Hematopoietic multipotent progenitor cell treated with erythropoietin and hydrocortisone succinate and interleukin-3 and kit ligand, for 6 days (in vitro differentiated cells): Measurements from ENCODE around the gene C9orf40.

Source experiments
- DNase-seq: peaks from one replicate; pipeline ENCODE4 v3.0.0-alpha.2; 2015

The C9orf40 gene, protein sequence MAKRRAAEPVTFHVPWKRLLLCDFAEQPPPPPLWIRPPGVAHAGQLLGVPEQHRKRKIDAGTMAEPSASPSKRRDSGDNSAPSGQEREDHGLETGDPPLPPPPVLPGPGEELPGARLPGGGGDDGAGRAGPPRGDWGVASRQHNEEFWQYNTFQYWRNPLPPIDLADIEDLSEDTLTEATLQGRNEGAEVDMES

DNA sequence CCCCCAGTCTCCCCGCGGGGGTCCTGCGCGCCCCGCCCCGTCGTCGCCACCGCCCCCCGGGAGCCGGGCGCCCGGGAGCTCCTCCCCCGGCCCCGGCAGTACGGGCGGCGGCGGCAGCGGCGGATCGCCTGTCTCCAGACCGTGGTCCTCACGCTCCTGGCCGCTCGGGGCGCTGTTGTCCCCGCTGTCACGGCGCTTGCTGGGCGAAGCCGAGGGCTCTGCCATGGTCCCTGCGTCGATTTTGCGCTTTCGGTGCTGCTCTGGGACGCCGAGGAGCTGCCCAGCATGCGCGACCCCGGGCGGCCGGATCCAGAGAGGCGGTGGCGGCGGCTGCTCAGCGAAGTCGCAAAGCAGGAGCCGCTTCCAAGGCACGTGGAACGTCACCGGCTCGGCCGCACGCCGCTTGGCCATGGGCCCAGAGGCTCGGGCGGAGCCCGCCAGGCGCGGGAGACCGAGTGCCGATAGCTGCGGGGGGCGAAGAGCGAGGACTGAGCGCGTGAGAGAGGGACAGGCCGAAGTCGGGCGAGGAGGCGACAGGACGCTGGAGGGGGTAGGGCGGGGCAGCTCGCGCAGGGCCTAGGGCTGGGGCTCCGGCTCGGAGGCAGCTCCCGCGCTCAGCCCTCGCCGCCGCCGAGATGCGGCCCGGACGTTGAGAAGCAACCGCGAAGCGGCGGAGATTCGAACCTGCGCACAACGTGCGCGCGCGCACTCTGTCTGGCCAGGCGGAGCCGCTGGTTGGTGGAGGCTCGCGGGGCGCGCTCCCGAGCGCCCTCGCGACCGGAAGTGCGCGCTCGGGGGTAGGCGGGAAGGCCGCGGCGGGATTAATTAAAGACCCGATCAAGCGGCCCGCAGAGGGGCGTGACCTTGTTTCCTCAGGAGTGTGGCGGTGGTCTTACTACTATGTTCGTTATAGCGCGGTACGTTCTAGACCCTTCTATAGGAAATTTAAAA is at the start of gene C9orf40:
Gene C9orf40, minus strand, starts transcription at position 712 of the 951 bp plus-strand sequence. Its CDS starts 301 bp downstream, at position 411.
- DNase-seq, result peak; percentile 93

DNA sequence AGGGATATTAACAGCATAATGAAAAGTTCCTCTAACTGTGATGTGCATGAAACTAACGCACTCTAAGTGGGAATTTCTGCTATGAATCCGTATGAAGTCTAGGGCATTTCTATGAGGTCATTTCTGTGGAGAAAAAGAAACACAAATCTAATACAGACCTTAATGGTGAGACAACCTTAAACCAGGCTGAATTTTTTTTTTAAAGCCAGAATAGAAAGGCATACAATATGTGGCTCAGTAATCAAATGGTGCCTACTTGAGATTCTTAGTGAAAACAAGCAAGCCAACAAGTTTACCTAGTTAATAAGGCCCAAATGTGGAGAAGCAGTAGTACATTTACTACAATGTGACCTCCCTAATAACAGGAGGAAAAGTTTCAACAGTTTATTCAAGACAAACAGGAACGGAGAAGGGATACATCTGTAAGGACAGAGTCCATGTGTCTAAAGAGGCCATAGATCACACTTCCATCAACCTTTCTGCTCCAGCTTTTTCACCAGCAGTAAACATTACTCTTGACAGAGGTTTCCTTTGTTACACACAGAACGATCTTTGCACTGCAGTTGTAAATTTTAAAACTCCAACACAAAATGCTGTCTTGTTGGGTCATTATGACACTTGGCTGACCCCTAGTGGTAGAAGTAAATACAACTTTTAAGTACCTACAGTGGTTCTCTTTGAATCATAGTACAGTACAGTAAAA is 49.2 kb upstream of the C9orf40 start:
- DNase-seq, result peak; percentile 95

DNA sequence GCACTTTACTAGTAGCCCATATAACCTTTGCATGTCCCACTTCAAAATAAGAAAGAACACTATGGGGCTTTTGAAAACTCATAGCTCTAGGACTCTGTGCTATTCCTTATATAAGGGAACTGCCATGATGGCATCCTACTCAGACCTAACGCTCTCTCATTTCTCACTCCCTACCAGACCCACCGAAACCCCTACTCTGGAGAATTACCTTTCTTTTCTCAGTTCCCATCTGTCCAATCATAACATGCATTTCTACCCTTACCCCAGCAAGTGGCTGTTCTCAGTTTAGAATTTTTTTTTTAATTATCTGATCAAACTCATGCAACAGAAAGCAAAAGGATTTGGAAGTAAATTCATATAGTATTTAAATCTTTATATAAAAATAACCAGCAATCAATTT is 48.1 kb upstream of the C9orf40 start:
- DNase-seq, result no peak

DNA sequence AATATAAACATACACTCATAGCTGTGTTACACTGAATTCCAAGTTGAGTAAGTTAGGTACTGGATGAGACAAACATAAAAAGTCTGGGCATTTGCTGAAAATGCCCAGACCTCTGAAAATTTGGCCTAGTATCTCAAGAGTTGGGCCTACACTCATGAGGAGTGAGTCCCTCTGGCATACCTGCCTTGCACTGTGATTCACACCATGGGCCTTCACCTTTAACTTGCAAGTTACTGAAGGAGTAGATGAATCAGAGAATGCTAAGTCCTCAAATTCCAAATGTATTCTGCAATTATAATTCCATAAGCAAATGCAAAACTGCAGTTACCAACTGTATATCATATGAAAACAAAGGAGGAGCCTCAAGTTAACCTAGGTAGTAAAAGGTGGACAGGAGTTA is 32.3 kb upstream of the C9orf40 start:
- DNase-seq, result no peak

DNA sequence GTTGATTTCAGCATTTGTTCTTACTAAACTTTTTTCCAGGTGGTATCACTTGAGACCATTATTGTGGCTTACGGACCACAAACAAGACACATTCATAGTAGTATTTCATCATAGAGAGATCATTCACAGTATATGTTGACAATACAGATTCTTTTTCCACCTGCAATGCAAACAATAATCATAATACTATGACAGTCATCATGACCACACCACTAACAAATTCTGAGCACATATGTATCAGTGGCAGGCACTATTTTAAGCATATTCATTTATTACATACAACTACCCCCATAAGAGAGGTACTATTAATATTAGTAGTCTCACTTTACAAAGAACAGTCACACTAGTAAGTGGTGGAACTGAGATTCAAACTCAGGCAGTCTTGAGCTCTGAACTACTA is 31.0 kb upstream of the C9orf40 start:
- DNase-seq, result no peak

DNA sequence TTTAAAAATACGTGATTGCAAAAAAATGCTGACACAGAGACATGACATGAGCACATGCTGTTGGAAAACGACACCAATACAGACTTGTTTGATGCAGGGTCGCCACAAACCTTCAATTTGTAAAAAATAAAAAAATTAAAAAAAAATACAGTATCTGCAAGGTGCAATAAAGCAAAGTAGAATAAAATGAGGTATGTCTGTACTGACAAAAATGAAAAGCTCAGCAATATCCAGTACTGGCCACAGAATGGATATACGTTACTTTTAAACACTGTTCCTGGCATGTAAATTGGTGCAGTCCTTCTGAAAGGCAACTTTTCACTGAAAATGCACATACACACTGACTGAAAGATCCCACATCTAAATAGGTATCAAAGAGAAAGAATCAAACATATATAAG is 27.1 kb upstream of the C9orf40 start:
- DNase-seq, result no peak

DNA sequence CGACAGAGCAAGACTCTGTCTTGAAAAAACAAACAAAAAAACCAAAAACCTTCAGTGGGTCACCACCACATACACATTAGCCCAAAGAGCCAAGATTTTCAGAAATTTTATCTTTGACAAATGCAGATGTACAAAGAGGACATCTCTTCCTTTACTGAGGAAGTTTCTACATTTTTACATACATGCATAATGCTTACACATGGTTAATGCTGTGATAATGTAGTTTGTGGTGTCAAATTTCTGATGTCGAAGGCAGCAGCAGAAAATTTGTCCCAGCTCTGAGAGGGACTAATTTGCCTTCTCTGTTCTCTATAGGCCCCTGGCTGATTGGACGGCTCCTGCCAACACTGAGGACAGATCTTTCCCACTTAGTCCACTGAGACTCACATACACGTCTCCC is 24.6 kb upstream of the C9orf40 start:
- DNase-seq, result no peak

DNA sequence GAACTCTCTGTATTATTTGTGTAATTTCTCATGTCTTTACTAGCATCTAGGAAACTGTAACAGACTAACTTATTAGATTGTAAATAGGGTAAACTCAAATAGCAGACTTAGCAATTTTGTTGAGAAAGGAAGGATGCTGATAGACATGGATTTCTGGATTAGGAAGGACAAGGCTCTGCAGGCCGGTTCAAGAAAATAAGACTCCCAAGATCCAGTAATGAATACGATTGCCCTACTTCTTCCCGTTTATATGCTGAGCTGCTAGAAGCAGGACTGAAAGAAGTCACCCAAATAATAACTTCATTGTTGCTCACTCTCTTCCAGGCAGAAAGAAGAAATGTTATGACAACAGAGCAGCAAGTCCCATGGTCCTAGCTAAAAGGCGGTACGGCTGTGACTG is 22.8 kb upstream of the C9orf40 start:
- DNase-seq, result no peak

DNA sequence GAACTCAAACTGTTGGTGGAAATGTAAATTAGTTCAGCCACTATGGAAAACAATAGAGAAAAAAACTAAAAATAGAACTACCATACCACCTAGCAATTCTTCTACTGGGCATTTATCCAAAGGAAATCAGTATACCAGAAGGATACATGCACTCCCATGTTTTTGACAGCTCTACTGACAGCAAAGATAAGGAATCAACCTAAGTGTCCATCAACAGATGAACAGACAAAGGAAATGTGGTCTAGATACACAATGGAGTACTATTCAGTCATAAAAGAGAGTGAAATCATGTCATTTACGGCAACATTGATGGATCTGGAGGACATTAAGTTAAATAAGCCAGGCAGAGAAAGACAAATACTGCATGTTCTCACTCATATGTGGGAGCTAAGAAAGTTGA is 21.8 kb upstream of the C9orf40 start:
- DNase-seq, result no peak

DNA sequence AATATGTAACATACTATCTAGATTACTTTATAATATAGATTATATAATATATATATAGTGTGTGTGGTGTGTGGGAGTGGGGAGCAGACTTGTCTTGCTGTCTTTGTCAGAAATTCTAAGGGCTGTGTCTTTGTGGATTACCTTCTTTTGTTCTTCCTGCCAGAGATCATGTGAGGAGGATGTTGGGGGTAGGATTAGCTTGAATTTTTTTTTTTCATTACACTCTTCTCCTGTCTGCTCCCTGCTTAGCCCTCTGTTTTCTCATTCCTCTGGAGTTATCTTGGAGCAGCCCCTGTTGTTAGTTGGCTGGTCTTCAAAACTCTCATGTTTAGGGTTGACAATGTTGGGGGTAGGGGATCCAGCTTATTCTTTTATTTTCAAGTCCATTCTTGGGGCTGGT is 21.0 kb upstream of the C9orf40 start:
- no peak for DNase-seq

DNA sequence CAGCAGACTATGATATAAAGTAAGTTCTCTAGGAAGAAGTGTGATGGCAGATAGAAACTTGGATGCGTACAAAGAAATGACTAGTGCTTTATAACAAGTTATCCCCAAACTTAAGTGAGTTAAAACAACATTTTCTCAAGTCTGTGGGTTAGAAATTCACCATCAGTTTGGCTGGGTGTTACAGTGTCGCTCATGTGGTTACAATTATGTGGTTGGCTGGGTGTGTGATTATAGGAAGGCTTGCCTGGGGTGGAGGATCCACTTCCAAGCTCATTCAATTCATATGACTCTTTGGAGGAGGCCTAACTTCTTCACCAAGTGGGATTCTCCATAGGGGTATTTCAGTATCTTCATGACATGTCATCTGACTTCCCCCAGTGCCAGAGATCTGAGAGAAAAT is 10.3 kb upstream of the C9orf40 start:
- DNase-seq, result no peak

DNA sequence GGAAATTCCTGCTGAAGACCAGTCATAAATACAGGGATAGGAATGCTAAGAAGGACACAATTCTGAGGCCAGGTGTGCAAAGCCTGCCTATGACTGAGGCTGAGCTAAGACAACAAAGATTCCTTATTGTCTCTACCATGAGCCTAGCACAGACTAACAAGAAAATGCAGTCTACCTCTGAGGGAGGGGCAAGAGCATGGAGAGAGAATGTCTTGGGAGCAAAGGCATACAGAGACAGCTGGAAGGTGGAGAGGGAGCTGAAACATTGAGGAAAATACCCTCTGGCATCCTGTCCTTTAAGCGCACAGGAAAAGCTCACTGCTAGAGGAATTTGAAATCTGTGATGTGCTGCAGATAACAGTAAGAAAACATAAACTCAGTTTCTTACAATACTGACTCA is 8.8 kb upstream of the C9orf40 start:
- DNase-seq, result no peak

DNA sequence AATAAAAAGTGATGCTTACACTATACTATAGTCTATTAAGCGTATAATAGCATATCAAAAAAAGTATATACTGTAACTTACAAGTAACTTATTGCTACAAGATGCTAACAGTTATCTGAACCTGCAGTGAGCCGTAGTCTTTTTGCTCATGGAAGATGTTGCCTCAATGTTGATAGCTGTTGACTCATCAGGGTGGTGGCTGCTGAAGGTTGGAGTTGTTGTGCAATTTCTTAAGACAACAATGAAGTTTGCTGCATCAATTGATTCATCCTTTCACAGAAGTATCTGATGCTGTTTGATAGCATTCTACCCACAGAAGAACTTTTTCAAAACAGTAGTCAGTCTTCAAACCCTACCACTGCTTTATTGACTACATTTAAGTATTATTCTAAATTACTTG is 7.8 kb upstream of the C9orf40 start:
- peak; percentile 71 for DNase-seq

DNA sequence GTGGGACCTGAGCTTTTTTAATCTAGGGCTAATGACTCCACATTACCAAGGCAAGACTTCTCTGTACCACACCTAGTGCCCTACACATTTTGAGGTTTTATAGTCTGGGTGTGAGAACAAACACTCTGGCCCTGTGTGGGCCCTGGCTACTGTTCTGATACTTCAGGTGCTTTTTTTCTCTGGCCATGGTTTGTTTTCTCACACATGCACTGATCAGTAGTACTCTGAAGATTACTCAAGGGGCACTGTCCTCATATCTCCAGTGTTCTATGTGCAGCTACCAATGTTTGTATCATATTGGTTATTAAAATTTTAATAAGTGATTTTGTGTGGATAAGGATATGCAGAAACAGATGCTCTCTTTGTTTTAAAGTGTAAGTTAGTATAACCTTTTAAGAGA is 5.9 kb upstream of the C9orf40 start:
- no peak for DNase-seq

DNA sequence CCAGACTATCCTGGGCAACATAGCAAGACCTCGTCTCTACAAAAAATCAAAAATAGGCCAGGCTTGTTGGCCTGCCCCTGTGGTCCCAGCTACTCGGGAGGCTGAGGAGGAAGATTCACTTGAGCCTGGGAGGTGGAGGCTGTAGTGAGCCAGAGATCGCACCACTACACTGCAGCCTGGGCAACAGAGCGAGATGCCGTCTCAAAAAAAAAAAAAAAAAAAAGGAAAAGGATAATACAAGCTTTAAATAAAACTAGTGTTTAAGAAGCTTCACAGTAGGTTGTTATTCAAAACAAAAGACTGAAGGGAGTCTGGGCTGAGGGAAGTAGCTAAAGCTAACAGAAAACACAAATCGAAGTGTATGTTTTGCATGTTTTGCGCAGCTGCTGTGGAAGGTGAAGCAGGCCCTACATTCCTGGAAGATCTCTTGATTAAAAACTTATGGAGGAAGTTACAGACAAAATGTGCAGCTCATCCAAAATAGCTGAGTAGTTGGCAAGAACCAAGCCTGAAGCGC is 581 bp upstream of the C9orf40 start:
- peak; percentile 32 for DNase-seq

DNA sequence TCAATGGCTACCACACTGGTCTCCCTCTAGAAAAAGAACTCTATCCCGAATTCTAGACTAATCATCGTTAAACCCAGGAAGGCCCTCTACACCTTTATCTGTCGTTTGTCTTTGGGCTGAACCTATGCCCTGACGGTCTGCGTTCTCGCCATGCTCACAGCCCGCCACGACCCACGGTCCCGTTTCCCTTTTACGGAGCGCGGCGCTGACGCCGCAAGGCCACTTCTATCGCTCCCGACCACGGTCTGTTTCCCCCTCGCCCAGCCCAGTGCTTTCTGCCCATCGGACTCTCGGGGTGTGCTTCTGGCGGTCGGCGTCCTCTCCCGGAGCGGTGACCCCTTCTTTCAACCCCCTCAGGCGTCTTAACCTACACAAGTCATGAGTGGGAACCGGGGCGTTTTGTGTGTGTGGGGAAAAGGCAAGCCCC is 974 bp downstream of the C9orf40 start:
- peak; percentile 66 for DNase-seq

DNA sequence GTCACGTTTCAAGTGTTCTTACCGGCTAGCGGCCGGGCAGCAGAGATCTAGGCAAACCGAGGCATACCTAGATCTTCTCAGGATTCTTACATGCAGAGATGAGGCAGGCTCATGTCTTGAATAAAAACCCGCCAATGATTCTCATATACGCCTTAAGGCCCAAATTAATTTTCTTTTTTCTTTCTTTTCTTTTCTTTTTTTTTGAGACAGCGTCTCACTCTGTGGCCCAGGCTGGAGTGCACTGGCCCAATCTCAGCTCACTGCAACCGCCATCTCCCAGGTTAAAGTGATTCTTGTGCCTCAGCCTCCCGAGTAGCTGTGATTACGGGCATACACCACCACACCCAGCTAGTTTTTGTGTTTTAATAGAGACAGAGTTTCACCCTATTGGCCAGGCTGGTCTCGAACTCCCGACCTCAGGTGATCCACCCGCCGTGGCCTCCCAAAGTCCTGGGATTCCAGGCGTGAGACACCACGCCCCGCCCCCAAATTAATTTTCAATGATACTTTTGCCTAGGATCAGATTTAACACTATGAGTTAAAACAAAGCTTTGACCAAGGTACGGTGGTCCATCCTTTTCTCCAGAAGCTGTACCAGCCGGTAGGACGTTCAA is 1.5 kb downstream of the C9orf40 start:
- no peak for DNase-seq

DNA sequence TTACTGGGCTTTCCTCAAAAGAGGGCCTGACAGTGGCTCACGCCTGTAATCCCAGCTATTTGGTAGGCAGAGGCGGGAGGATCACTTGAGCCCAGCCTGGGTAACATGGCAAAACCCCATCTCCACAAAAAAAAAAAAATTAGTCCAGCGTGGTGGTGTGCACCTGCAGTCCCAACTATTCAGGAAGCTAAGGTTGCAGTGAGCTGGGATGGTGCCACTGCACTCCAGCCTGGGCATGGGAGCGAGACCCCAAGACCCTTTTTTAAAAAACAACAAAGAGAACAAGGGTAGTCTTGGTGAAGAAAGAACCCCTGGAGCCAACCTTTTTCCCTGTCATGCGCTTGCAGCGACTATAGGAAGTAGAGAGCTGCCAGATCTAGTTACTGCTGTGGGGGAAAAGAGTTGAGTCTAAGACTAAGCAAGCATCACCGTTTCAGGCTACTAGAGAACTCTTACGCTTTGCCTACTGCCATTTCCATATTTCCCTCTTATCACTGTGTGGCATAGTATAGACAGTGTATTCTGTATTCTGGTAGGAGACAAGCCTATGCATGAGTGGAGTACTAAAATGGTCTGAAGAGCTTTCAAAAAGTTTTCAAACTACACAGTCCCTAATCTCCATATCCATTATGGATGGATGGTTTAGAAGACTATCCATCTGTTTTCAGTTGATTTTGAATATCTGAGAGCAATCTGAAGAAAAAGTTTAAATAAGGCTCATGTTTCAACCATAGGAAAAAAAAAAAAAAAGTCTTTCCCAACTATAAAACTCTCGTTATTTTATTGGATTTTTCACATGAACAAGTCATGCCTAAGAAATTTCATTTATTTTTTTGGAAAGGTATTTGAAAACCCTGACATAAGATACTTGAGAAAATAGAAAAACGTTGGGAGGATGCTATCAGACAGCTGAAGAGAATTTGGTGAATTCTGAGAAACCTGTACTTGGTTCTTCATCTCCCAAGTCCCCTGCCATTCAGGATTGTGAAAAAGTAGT is 2.6 kb downstream of the C9orf40 start:
- peak; percentile 57 for DNase-seq

DNA sequence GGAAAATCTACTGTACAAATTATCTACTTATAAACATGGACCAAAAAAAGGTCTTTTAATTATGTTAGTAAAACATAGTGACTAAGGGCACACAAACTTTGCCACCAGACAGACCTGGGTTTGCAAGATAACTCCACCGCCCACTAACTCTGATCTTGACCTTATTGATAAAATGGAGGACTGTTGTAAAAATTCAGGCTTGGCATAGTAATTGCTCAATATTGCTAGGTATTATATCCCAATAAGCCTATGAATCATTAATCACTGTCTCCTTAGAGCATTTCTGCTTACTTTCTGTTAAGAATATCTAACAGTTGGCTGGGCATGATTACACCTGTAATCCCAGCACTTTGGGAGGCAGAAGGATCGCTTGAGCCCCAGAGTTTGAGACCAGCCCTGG is 3.8 kb downstream of the C9orf40 start:
- DNase-seq, result peak; percentile 87

DNA sequence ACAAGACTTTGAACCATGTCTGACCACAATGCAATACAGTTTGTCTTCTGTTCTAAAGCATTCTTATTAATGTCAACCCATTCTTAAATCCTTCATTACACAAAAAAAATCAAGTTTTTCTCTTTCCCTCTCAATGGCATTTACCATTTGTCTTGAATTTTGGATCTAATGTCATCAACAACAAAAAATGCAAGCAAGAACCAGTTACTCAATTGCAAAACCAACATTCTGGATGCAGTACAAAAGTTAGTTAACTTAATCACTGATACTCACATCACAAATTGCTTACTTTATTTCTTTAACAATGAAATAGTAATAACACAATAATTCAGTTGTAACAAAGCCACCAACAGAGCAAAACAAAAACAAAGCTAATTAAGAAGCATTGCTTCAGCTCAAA is 6.0 kb downstream of the C9orf40 start:
- DNase-seq, result no peak

DNA sequence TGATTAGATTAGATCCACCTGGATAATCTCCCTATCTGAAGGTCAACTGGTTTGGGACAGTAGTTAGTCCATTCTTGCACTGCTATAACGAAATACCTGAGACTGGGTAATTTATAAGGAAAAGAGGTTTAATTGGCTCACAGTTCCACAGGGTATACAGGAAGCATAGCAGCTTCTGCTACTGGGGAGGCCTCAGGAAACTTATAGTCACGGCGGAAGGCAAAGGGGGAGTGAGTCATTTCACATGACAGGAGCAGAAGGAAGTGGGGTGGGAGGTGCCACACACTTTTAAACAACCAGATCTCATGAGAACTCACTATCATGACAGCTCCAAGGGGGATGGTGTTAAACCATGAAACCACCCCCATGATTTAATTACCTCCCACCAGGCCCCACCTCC is 9.9 kb downstream of the C9orf40 start:
- DNase-seq, result peak; percentile 33

DNA sequence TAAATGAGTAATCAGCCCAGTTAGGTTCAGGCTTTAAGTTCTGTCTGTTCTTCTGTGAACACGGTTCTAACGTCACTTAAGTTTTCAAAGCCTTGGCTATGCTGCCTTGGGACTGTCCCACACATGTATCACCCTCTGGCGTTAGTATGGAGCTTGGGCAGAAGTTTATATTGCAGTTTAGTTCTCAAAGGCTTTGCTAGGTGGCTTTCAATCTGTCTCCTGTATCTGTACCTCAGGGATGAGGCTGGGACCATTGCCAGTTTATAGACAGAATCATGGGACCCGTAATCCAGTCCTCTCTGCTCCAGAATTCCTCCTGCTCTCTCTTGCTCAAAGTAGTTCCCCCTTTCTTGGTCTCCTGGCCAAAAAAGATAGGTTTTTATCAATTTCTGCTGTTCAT is 12.1 kb downstream of the C9orf40 start:
- DNase-seq, result peak; percentile 36
